C1 segment of cervical spinal cord (tissue), 14 donors: ENCODE data around the gene TSPAN33.
"Not testable (repeated sequence)": the region's sequence is repeated elsewhere in the genome, so short reads cannot be mapped to it uniquely, and the experiment has no call there.

ENCODE experiments used
- DNase-seq, 14 donors: peaks; one replicate each; lab custom pipeline; 2025; lab: John Stamatoyannopoulos, UW

The TSPAN33 gene

DNA sequence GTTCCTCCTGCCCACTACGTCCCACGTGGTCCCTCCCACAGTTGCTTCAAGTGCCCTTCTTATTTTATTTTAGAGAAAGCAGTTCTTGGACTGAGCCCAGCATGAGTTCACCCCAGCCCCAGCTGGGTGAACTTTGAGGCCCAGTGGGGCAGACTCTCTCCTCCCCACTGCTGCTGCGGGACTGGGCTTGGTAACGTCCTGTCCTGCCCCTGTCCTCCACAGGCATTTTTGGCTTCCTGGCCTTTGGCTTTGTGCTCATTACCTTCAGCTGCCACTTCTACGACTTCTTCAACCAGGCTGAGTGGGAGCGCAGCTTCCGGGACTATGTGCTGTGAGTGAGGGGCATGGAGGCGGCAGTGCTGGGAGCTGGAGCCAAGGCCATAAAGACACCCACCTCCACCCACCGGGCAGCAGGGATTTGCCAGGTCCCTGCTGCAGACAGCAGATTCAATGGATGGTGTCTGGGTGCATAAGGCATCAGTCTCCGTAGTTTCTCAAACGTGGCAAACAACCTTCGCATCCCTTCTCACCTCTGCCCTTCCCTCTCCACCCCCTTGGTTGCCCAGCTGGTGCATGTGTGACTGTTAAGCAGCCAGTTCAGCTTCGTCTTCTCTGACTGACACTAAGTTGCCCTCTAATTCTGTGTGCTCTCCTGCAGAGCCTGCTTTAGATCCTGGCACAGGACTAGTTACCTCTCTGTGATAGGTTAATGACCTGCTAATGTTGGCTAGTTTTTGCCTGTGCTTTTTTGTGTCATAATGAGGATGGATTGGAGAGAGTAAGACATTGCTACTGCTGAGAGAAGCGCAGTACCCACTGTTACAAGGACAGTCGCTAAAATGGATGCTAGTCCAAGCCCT, 64.8 kb downstream of the TSPAN33 start:
- no peak for DNase-seq

DNA sequence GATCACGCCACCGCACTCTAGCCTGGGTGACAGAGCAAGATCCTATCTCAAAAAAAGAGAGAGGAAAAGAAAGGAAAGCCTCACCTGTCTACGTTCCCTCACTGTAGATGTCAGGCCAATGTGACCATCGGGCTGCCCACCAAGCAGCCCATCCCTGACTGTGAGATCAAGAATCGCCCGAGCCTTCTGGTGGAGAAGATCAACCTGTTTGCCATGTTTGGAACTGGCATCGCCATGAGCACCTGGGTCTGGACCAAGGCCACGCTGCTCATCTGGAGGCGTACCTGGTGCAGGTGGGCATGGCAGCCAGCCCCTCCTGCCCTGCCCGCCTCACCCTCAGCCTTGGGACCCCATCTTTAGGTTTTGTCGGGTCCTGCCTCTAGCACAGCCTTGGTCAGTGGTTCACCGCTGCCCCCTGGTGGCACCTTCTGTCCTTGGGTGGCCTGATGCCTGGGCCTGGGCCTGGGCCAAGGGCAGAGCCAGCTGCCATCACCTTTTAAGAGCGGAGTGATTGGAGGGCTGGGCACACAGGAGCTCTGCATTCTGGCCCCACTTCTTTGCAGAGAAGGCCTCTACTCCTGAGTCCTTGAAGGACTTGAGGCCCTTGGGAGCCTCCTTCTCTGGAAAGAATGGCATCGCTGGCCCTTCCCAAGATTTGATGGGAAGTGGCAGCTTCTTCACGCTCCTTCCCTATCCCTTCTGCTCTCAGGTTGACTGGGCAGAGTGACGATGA, 65.9 kb downstream of the TSPAN33 start:
- DNase-seq, result peak in 12 of 14 donors; percentile 7 to 80 (median 47)

DNA sequence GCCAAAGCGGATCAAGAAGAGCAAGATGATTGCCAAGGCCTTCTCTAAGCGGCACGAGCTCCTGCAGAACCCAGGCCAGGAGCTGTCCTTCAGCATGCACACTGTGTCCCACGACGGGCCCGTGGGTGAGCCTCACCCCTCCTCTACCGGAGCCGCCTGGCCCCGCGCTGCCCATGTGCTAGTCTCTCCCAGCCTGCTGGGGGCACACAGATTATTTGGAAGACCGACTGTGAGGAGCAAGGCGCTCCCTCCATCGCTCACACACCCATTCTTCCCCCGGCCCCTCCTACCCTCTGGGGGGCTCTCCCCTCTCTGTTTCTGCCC, 66.4 kb downstream of the TSPAN33 start:
- DNase-seq, result no peak

DNA sequence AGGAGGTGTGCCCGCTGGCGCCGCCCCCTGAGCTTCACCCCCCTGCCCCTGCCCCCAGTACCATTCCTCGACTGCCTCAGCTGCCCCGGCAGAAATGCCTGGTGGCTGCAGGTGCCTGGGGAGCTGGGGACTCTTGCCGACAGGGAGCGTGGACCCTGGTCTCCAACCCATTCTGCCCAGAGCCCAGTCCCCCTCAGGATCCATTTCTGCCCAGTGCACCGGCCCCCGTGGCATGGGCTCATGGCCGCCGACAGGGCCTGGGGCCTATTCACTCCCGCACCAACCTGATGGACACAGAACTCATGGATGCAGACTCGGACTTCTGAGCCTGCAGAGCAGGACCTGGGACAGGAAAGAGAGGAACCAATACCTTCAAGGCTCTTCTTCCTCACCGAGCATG, 67.6 kb downstream of the TSPAN33 start:
- no peak for DNase-seq

DNA sequence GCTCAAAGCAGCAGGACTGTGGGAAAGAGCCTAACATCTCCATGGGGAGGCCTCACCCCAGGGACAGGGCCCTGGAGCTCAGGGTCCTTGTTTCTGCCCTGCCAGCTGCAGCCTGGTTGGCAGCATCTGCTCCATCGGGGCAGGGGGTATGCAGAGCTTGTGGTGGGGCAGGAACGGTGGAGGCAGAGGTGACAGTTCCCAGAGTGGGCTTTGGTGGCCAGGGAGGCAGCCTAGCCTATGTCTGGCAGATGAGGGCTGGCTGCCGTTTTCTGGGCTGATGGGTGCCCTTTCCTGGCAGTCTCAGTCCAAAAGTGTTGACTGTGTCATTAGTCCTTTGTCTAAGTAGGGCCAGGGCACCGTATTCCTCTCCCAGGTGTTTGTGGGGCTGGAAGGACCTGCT, 68.1 kb downstream of the TSPAN33 start:
- no peak for DNase-seq

DNA sequence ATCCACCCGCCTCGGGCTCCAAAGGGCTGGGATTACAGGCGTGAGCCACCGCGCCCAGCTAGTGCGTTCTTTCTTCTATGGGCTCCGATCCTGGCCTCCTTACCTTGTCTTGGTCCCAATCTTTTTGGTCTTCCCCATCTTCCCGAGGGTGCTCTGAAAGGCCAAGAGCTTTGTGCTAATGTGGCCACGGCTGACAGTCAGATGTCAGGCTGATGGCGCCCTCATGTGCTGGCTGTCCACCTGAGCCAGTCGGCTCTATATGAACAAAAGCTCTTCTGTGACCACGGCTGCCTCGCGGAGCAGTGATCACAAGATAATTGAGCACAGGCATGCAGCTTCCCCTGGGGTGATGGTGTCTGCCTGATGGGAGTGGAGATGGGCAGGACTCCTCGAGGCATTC, 69.3 kb downstream of the TSPAN33 start:
- peak in 4 of 14 donors; percentile 12 to 17 (median 16) for DNase-seq

DNA sequence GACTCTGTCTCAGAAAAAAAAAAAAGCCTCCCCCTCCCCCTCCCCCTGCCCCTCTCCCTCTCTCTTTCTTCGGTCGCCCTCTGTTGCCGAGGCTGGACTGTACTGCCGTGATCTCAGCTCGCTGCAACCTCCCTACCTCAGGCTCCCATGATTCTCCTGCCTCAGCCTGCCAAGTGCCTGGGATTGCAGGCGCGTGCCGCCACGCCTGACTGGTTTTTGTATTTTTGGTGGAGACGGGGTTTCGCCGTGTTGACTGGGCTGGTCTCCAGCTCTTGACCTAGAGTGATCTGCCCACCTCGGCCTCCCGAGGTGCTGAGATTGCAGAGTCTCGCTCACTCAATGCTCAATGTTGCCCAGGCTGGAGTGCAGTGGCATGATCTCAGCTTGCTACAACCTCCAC, 71.2 kb downstream of the TSPAN33 start:
- DNase-seq, result not testable (repeated sequence)

DNA sequence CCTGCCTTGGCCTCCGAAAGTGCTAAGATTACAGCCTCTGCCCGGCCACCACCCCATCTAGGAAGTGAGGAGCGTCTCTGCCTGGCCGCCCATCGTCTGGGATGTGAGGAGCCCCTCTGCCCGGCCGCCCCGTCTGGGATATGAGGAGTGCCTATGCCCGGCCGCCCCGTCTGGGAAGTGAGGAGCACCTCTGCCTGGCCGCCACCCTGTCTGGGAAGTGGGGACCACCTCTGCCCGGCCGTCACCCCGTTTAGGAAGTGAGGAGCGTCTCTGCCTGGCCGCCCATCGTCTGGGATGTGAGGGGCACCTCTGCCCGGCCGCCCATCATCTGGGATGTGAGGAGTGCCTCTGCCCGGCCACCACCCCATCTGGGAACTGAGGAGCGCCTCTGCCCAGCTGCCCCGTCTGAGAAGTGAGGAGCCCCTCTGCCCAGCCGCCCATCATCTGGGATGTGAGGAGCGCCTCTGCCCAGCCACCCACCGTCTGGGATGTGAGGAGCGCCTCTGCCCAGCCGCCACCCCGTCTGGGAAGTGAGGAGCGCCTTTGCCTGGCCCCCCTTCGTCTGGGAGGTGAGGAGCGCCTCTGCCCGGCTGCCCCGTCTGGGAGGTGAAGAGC, 71.7 kb downstream of the TSPAN33 start:
- DNase-seq, result not testable (repeated sequence)

DNA sequence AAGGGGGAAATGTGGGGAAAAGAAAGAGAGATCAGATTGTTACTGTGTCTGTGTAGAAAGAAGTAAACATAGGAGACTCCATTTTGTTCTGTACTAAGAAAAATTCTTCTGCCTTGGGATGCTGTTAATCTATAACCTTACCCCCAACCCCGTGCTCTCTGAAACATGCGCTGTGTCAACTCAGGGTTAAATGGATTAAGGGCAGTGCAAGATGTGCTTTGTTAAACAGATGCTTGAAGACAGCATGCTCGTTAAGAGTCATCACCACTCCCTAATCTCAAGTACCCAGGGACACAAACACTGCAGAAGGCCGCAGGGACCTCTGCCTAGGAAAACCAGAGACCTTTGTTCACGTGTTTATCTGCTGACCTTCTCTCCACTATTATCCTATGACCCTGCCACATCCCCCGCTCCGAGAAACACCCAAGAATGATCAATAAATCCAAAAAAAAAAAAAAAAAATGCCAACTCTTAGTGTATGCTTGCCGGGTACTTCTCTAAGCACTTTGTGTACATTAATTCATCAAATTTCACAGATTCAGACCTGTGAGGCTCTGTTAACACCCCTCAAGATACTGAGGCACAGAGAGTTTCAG, 72.4 kb downstream of the TSPAN33 start:
- DNase-seq, result not testable (repeated sequence)

DNA sequence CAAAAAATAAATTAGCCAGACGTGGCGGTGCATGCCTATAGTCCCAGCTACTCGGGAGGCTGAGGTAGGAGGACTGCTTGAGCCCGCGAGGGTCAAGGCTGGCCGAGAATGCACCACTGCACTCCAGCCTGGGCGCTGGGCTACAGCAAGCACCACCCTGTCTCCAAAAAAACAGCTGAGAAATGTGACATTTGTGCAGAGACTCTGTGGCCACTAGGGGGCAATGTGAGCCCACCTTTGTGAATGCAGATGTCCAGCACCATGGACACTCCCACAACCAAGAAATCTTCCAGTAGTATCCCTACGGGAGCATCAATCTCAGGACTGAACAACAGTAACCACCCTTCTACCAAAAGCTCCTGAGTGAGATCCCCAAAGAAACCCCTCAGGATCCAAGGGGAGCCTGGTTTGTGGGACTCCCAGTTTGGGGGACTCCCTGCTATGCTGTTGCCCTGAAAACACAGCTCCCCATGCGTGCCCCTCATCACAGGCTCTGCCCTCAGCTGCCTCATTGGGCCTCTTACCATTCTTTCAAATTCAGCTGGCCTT, 74.1 kb downstream of the TSPAN33 start:
- peak in 12 of 14 donors; percentile 29 to 81 (median 64) for DNase-seq

DNA sequence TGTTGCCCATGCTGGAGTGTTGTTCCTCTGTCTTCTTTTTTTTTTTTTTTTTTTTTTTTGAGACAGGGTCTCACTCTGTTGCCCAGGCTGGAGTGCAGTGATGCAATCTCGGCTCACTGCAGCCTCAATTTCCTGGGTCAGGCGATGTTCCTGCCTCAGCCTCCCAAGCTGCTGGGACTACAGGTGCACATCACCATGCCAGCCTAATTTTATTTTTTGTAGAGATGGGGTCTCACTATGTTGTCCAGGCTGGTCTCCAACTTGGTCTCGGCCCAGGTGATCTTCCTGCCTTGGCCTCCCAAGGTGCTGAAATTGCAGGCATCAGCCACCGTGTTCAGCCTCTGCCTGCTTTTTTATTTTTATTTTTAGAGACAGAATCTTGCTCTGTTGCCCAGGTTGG, 74.7 kb downstream of the TSPAN33 start:
- not testable (repeated sequence) for DNase-seq
